Ishikawa (cell line): ENCODE data around the gene LRBA.

Experiments used
- CEBPB ChIP-seq: IDR thresholded peaks from 2 replicates; pipeline ENCODE4 v1.6.1; 2012
- CREB1 ChIP-seq: IDR thresholded peaks from 2 replicates; pipeline ENCODE4 v1.6.1; 2012; ENCODE audit warnings: low read depth
- EGR1 ChIP-seq: IDR thresholded peaks from 2 replicates; pipeline ENCODE4 v1.6.1; 2012
- EP300 ChIP-seq: IDR thresholded peaks from 2 replicates; pipeline ENCODE4 v1.6.1; 2012; ENCODE audit warnings: borderline replicate concordance
- FOXM1 ChIP-seq: IDR thresholded peaks from 2 replicates; pipeline ENCODE4 v1.6.1; 2012; ENCODE audit warnings: low read depth, borderline replicate concordance
- MAX ChIP-seq: IDR thresholded peaks from 2 replicates; pipeline ENCODE4 v1.6.1; 2012
- NFIC ChIP-seq: IDR thresholded peaks from 2 replicates; pipeline ENCODE4 v1.6.1; 2012
- RAD21 ChIP-seq: IDR thresholded peaks from 2 replicates; pipeline ENCODE4 v1.6.1; 2012; ENCODE audit warnings: low read depth
- REST ChIP-seq: IDR thresholded peaks from 2 replicates; pipeline ENCODE4 v1.6.1; 2012; ENCODE audit warnings: low read depth, mild to moderate bottlenecking
- TAF1 ChIP-seq: IDR thresholded peaks from 2 replicates; pipeline ENCODE4 v1.6.1; 2012; ENCODE audit warnings: low read depth, mild to moderate bottlenecking
- TCF12 ChIP-seq: IDR thresholded peaks from 2 replicates; pipeline ENCODE4 v1.6.1; 2012; ENCODE audit warnings: low read depth
- TEAD4 ChIP-seq: IDR thresholded peaks from 2 replicates; pipeline ENCODE4 v1.6.1; 2012
- USF1 ChIP-seq: IDR thresholded peaks from 2 replicates; pipeline ENCODE4 v1.6.1; 2012
- YY1 ChIP-seq: IDR thresholded peaks from 2 replicates; pipeline ENCODE4 v1.6.1; 2012; ENCODE audit warnings: low read depth
- ZBTB7A ChIP-seq: IDR thresholded peaks from 2 replicates; pipeline ENCODE4 v1.6.1; 2012; ENCODE audit warnings: low read depth

LRBA gene

DNA sequence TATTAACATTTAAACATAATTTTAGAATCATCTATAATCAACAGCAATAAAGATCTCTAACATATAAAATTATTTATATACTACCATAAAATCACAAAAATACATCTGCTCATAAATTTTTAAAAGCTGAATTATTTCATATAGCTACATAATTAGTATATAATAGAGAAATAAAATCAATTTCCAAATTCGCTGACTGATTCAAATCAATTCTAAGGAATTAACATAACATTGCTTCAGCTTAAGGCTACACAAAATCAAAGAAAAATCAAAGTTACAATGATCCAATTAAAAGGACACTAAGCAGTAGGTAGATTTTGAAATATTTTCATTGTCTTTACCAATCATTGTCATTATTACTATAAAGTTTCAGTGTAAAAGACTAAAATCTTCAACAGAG, 194.7 kb downstream of the LRBA start:
- no peak for TF ChIP-seq EP300
- no peak for TF ChIP-seq TCF12
- no peak for TF ChIP-seq USF1
- TF ChIP-seq RAD21 = no peak
- no peak for TF ChIP-seq YY1
- no peak for TF ChIP-seq MAX
- TF ChIP-seq TAF1 = no peak
- TF ChIP-seq EGR1 = no peak
- no peak for TF ChIP-seq TEAD4
- no peak for TF ChIP-seq REST
- no peak for TF ChIP-seq CEBPB
- no peak for TF ChIP-seq FOXM1
- TF ChIP-seq ZBTB7A = no peak
- no peak for TF ChIP-seq NFIC
- no peak for TF ChIP-seq CREB1

DNA sequence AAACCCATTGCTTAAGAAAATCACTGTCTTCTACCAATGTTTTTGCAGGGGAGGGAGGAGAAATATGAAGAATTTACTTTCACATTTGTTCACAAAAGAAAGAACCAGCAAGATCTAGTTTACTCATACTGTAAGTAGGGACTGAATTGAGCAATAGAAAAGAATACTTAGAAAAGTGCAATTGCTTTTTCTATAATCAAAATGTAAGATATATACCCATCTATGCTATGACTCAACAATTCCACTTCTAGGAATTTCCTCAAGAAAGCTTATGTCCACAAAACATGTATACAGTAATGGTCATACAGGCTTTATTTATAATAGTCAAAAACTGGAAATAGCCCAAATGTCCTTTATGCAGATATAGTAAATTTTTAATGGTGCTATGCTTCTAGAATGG, 196.4 kb downstream of the LRBA start:
- TF ChIP-seq NFIC (no peak), YY1 (no peak), MAX (no peak), FOXM1 (no peak), EP300 (no peak), RAD21 (no peak), CEBPB (no peak), CREB1 (no peak), REST (no peak), TCF12 (no peak)

- TF ChIP-seq FOXM1 = no peak
- TF ChIP-seq YY1 = no peak
- no peak for TF ChIP-seq MAX
- no peak for TF ChIP-seq CEBPB
- TF ChIP-seq USF1 = no peak
- no peak for TF ChIP-seq TCF12
- no peak for TF ChIP-seq REST
- no peak for TF ChIP-seq NFIC
- no peak for TF ChIP-seq TEAD4
- no peak for TF ChIP-seq TAF1
- no peak for TF ChIP-seq CREB1
- no peak for TF ChIP-seq RAD21
- TF ChIP-seq ZBTB7A = no peak
- no peak for TF ChIP-seq EP300
Observed at GRCh38 chr4:150817804-150818528, 197.1 kb downstream of the LRBA start.

GRCh38 chr4:150817017-150817416, 198.1 kb downstream of the LRBA start:
- TF ChIP-seq CEBPB (no peak), YY1 (no peak)
